HepG2 (cell line): ENCODE data around the gene ARHGAP4. TPM values are rescaled to one million over a fixed set of nuclear protein-coding genes. Genes with fewer than 3 reads are reported as not detected.

Experiments used
- ARNTL ChIP-seq: sonication (generic); formaldehyde crosslinking; IDR thresholded peaks from 2 replicates; pipeline ENCODE4 v1.4.0; 2020; ENCODE audit warnings: mild to moderate bottlenecking, missing genetic modification reagents
- HIC2 ChIP-seq: sonication (generic); formaldehyde crosslinking; IDR thresholded peaks from 2 replicates; pipeline ENCODE4 v1.9.0; 2022; ENCODE audit warnings: low read depth, missing genetic modification reagents
- MAZ ChIP-seq, 2 experiments: sonication (generic) in 1 of 2; formaldehyde crosslinking in 1 of 2; IDR thresholded peaks; 2 replicates each; pipeline versions ENCODE4 v1.5.0 to v1.6.1; 2012 to 2020; ENCODE audit warnings: low read depth in 2 of 2, mild to moderate bottlenecking in 2 of 2, borderline replicate concordance in 1 of 2, improper control_type of control experiment in 1 of 2, low read length in 1 of 2, missing genetic modification reagents in 1 of 2, moderate library complexity in 1 of 2
- NFATC3 ChIP-seq: sonication (generic); formaldehyde crosslinking; IDR thresholded peaks from 2 replicates; pipeline ENCODE4 v1.5.1; 2020; ENCODE audit warnings: mild to moderate bottlenecking, missing genetic modification reagents
- PATZ1 ChIP-seq: sonication (generic); formaldehyde crosslinking; IDR thresholded peaks from 2 replicates; pipeline ENCODE4 v1.4.0; 2020; ENCODE audit warnings: missing genetic modification reagents
- RXRA ChIP-seq: sonication (generic); formaldehyde crosslinking; IDR thresholded peaks from 2 replicates; pipeline ENCODE4 v1.5.1; 2020; ENCODE audit warnings: missing genetic modification reagents
- SP1 ChIP-seq, 2 experiments: fragments of 450-650 bp in 1 of 2; sonication (generic) in 1 of 2; formaldehyde crosslinking in 1 of 2; IDR thresholded peaks; 2 replicates each; pipeline versions ENCODE4 v1.4.0 to v1.6.1; 2016 to 2020; ENCODE audit warnings: missing genetic modification reagents in 1 of 2
- TEAD3 ChIP-seq: optimal IDR thresholded peaks from 2 replicates; pipeline ENCODE3; 2016; ENCODE audit warnings: borderline replicate concordance
- TMF1 ChIP-seq: sonication (generic); formaldehyde crosslinking; IDR thresholded peaks from 2 replicates; pipeline ENCODE4 v1.8.1; 2022; ENCODE audit warnings: low read depth, missing genetic modification reagents
- ZBTB3 ChIP-seq: sonication (generic); formaldehyde crosslinking; IDR thresholded peaks from 2 replicates; pipeline ENCODE4 v1.4.0; 2020; ENCODE audit warnings: low read depth, mild to moderate bottlenecking, moderate library complexity, missing genetic modification reagents, borderline replicate concordance
- ZFP91 ChIP-seq: sonication (generic); formaldehyde crosslinking; IDR thresholded peaks from 2 replicates; pipeline ENCODE4 v1.9.0; 2022; ENCODE audit warnings: missing genetic modification reagents, mild to moderate bottlenecking, borderline replicate concordance
- ZKSCAN8 ChIP-seq: IDR thresholded peaks from 2 replicates; pipeline ENCODE4 v1.6.1; 2016; ENCODE audit warnings: borderline replicate concordance, missing genetic modification reagents, missing compliant biosample characterization
- ZNF101 ChIP-seq: sonication (generic); formaldehyde crosslinking; IDR thresholded peaks from 2 replicates; pipeline ENCODE4 v1.4.0; 2020; ENCODE audit warnings: mild to moderate bottlenecking, low read depth, missing genetic modification reagents, borderline replicate concordance
- ZNF781 ChIP-seq: sonication (generic); formaldehyde crosslinking; IDR thresholded peaks from 2 replicates; pipeline ENCODE4 v1.5.1; 2020; ENCODE audit warnings: borderline replicate concordance, mild to moderate bottlenecking, missing genetic modification reagents; ENCODE audit errors: not compliant biosample characterization
- polyA plus RNA-seq, 8 experiments: library from polyadenylated mRNA; depleted of rRNA in 3 of 8; stranded (reverse) in 7 of 8; unstranded in 1 of 8; fragments of >200 nt; fragmentation: Illumina TruSeq in 4 of 8; extraction: Trizol in 4 of 8; gene quantifications; 2 replicates each; pipeline versions ENCODE4 v1.2.1 to v1.2.3, GENCODE V29; 2011 to 2016; ENCODE audit warnings: low read depth in 4 of 8, missing spikeins in 1 of 8, mixed read lengths in 1 of 8; ENCODE audit not compliant: insufficient read depth in 1 of 8
- total RNA-seq, 5 experiments: library from RNA; depleted of rRNA; stranded (reverse); fragments of >200 nt; fragmentation: Illumina TruSeq; extraction: Trizol; gene quantifications; 2 replicates each; pipeline ENCODE4 v1.2.3, GENCODE V29; 2016; ENCODE audit warnings: low read depth in 1 of 5
- TF ChIP-seq, protein P1 (sequence below): sonication (generic); formaldehyde crosslinking; IDR thresholded peaks from 2 replicates; pipeline ENCODE4 v1.8.0; 2022; ENCODE audit warnings: missing genetic modification reagents, mild to moderate bottlenecking, borderline replicate concordance
- TF ChIP-seq, protein P2 (sequence below): sonication (generic); formaldehyde crosslinking; IDR thresholded peaks from 2 replicates; pipeline ENCODE4 v1.5.0; 2020; ENCODE audit warnings: mild to moderate bottlenecking, missing genetic modification reagents
- TF ChIP-seq, protein P3 (sequence below): sonication (generic); formaldehyde crosslinking; conservative IDR thresholded peaks from 2 replicates; pipeline ENCODE4 v1.4.0; 2020; ENCODE audit warnings: missing genetic modification reagents

Gene ARHGAP4
- total and polyA plus RNA-seq, 2 of the 13 experiments (the other 11 are each of a cell fraction or from before 2014, with no cell fraction given): 0.57 to 0.64 TPM

DNA sequence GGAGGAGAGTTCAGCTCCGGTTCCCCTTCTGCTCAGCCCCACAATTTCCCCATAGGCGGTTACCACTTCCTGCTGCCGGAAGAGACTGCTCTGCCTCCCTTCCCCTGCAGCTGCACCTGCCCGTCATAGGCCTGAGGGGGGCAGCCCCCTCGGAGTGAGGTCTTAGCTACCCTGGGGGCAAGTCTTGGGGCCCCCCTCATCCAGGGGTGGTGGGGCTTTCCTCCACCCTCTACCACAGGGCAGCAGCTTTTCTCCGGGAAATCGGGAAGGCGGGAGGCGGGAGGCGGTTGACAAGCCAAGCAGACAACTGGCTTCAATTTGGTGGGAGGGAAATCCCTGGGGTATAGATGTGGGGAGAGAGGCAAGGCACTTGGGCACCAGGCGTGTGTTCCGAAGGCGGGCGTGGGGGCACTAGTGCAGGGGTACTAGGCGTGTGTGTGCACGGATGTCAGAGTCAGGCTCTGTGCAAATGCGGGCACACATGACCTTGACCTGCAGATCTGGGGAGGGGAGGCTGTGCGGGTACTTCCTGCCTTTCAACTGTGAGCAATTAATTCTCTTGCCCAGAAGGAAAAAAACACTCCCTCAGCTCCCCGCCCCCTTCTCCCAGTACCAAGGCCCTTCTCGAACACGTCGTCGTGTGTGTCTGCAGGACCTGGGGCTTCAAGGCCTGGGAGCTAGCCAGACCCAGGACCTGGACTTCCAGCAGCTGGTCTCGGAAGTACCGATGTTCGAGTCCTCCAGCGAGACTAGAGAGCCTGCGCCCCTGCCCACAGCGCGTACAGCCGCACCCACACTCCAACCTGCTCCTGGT is 1.0 kb upstream of the ARHGAP4 start (continued):
- TF ChIP-seq ZNF101 (CRISPR knock-in tag) (no peak), ZKSCAN8 (CRISPR knock-in tag) (no peak), HIC2 (CRISPR knock-in tag) (peak; percentile 89; the same call in 1 of the 2 replicates), ZFP91 (CRISPR knock-in tag) (peak; percentile 42; the same call in 1 of the 2 replicates), ARNTL (no peak), PATZ1 (CRISPR knock-in tag) (peak; percentile 75), TEAD3 (CRISPR knock-in tag) (no peak), NFATC3 (CRISPR knock-in tag) (no peak), RXRA (CRISPR knock-in tag) (no peak), TMF1 (no peak), MAZ (IDR thresholded peaks at IDR 0.05; ENCODE audit: borderline replicate concordance, low read depth, low read length) (no peak), MAZ (CRISPR knock-in tag; IDR thresholded peaks at IDR 0.05; ENCODE audit: low read depth) (peak; percentile 43; the same call in 1 of the 2 replicates), ZBTB3 (no peak), ZNF781 (CRISPR knock-in tag) (no peak), SP1 (IDR thresholded peaks at IDR 0.05) (no peak), SP1 (CRISPR knock-in tag; IDR thresholded peaks at IDR 0.05) (no peak)
- TF ChIP-seq, protein P1, sequence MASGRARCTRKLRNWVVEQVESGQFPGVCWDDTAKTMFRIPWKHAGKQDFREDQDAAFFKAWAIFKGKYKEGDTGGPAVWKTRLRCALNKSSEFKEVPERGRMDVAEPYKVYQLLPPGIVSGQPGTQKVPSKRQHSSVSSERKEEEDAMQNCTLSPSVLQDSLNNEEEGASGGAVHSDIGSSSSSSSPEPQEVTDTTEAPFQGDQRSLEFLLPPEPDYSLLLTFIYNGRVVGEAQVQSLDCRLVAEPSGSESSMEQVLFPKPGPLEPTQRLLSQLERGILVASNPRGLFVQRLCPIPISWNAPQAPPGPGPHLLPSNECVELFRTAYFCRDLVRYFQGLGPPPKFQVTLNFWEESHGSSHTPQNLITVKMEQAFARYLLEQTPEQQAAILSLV (CRISPR knock-in tag): no peak
- TF ChIP-seq, protein P2, sequence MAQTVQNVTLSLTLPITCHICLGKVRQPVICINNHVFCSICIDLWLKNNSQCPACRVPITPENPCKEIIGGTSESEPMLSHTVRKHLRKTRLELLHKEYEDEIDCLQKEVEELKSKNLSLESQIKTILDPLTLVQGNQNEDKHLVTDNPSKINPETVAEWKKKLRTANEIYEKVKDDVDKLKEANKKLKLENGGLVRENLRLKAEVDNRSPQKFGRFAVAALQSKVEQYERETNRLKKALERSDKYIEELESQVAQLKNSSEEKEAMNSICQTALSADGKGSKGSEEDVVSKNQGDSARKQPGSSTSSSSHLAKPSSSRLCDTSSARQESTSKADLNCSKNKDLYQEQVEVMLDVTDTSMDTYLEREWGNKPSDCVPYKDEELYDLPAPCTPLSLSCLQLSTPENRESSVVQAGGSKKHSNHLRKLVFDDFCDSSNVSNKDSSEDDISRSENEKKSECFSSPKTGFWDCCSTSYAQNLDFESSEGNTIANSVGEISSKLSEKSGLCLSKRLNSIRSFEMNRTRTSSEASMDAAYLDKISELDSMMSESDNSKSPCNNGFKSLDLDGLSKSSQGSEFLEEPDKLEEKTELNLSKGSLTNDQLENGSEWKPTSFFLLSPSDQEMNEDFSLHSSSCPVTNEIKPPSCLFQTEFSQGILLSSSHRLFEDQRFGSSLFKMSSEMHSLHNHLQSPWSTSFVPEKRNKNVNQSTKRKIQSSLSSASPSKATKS: 0 out of 2 replicates have a peak, but pooled peaks have one; percentile 14
- TF ChIP-seq, protein P3, sequence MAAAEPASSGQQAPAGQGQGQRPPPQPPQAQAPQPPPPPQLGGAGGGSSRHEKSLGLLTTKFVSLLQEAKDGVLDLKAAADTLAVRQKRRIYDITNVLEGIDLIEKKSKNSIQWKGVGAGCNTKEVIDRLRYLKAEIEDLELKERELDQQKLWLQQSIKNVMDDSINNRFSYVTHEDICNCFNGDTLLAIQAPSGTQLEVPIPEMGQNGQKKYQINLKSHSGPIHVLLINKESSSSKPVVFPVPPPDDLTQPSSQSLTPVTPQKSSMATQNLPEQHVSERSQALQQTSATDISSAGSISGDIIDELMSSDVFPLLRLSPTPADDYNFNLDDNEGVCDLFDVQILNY (CRISPR knock-in tag): no peak
